ENCODE data around the gene ATP6V1B1.
A peak's percentile ranks its signal among the peaks of the same experiment; 100 is the strongest.

The ATP6V1B1 gene

DNA sequence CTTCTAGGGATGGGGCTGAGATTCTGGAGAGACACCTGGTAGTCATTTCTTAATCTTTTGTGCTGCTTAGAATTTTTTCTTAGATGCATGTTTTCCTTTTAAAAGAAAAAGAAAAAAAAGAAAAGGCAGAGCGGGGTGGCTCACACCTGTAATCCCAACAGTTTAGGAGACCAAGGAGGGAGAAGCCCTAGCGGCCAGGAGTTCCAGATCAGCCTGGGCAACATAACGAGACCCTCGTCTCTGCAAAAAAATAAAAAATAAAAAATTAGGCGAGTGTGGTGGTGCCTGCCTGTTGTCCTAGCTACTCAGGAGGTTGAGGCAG, 46.0 kb upstream of the ATP6V1B1 start:
- Histone ChIP-seq H3K4me3 (ENCODE audit: insufficient read length, low read depth) (no peak overlapping the region), H3K4me1 (ENCODE audit: insufficient read depth, insufficient read length) (no peaks in the 10 kb centered on the region), H3K9me3 (ENCODE audit: insufficient read depth, low read length) (no peaks in the 10 kb centered on the region), H3K27me3 (ENCODE audit: insufficient read depth, insufficient read length) (peaks cover 100% of the 10 kb centered on the region), H3K36me3 (ENCODE audit: insufficient read depth, insufficient read length, low read length) (no peaks in the 10 kb centered on the region), H3K9ac (ENCODE audit: insufficient read length, low read depth) (peak overlapping the region; percentile 56)
- TF ChIP-seq YY1 (IDR thresholded peaks at IDR 0.05; ENCODE audit: insufficient read depth, insufficient read length) (no peak), SUZ12 (IDR thresholded peaks at IDR 0.05; ENCODE audit: extremely low read depth, insufficient read depth, insufficient read length) (no peak), ZNF274 (IDR thresholded peaks at IDR 0.05; ENCODE audit: low read depth, low read length) (no peak)
- DNase-seq (ENCODE audit: low read depth, low spot score), result no peak

- DNase-seq (ENCODE audit: low read depth, low spot score), result no peak
- Histone ChIP-seq H3K36me3 (ENCODE audit: insufficient read depth, insufficient read length, low read length) (no peaks in the 10 kb centered on the region), H3K4me3 (ENCODE audit: insufficient read length, low read depth) (no peak overlapping the region), H3K4me1 (ENCODE audit: insufficient read depth, insufficient read length) (no peaks in the 10 kb centered on the region), H3K9ac (ENCODE audit: insufficient read length, low read depth) (no peak overlapping the region), H3K9me3 (ENCODE audit: insufficient read depth, low read length) (no peaks in the 10 kb centered on the region), H3K27me3 (ENCODE audit: insufficient read depth, insufficient read length) (peaks cover 99% of the 10 kb centered on the region)
- TF ChIP-seq ZNF274 (IDR thresholded peaks at IDR 0.05; ENCODE audit: low read depth, low read length), result no peak
- TF ChIP-seq SUZ12 (IDR thresholded peaks at IDR 0.05; ENCODE audit: extremely low read depth, insufficient read depth, insufficient read length), result no peak
- TF ChIP-seq YY1 (IDR thresholded peaks at IDR 0.05; ENCODE audit: insufficient read depth, insufficient read length), result no peak
These were observed 45.1 kb upstream of the ATP6V1B1 start for GRCh38 chr2:70890469-70891065.

DNA sequence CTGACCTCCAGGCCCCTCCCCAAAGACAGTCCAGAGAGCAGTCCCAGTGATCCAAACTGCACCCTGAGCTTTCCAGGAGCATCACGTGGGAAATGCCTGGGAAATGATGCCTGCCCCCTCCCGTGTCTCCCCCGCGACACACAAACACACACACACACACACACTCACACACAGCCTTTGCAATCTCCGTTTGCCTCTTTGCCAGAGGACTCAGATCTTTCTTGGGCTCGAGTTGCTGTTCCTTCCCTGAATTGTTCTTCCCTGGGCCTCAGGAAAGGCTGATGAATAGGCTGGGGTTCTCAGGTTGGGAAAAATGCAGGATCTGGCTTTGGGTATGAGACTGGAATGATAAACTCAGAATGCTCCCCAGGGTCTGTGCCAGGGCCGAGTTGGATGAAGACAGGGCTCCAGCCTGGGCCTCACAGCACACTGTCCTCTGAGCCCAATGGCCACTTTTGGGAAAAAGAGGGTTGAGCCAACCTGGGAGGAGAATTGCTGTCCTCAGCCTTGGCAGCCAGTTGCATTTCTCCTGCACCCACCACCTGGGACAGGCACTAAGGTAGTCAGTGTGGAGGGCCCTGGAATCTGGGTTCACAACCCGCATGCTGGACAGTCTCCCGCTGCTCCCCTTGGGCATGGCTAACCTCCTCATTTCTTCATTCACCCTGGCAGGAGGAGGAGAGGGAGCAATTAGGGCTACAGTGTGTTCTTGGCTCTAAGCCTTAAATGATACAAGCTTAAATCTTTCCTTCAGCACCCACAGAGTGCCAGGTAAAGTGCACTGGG, 43.9 kb upstream of the ATP6V1B1 start:
- no peak for DNase-seq (ENCODE audit: low read depth, low spot score)
- Histone ChIP-seq H3K4me1 (ENCODE audit: insufficient read depth, insufficient read length) (no peaks in the 10 kb centered on the region), H3K9ac (ENCODE audit: insufficient read length, low read depth) (no peak overlapping the region), H3K4me3 (ENCODE audit: insufficient read length, low read depth) (no peak overlapping the region), H3K36me3 (ENCODE audit: insufficient read depth, insufficient read length, low read length) (no peaks in the 10 kb centered on the region), H3K9me3 (ENCODE audit: insufficient read depth, low read length) (no peaks in the 10 kb centered on the region), H3K27me3 (ENCODE audit: insufficient read depth, insufficient read length) (peaks cover 99% of the 10 kb centered on the region)
- no peak for TF ChIP-seq YY1 (IDR thresholded peaks at IDR 0.05; ENCODE audit: insufficient read depth, insufficient read length)
- TF ChIP-seq SUZ12 (IDR thresholded peaks at IDR 0.05; ENCODE audit: extremely low read depth, insufficient read depth, insufficient read length), result no peak
- TF ChIP-seq ZNF274 (IDR thresholded peaks at IDR 0.05; ENCODE audit: low read depth, low read length), result no peak

- H3K4me3 ChIP-seq (ENCODE audit: insufficient read length, low read depth), result no peak overlapping the region
- no peaks in the 10 kb centered on the region for H3K4me1 ChIP-seq (ENCODE audit: insufficient read depth, insufficient read length)
- no peaks in the 10 kb centered on the region for H3K9me3 ChIP-seq (ENCODE audit: insufficient read depth, low read length)
- no peak for DNase-seq (ENCODE audit: low read depth, low spot score)
- no peaks in the 10 kb centered on the region for H3K36me3 ChIP-seq (ENCODE audit: insufficient read depth, insufficient read length, low read length)
- TF ChIP-seq ZNF274 (IDR thresholded peaks at IDR 0.05; ENCODE audit: low read depth, low read length), result no peak
- TF ChIP-seq SUZ12 (IDR thresholded peaks at IDR 0.05; ENCODE audit: extremely low read depth, insufficient read depth, insufficient read length), result no peak
- TF ChIP-seq YY1 (IDR thresholded peaks at IDR 0.05; ENCODE audit: insufficient read depth, insufficient read length), result no peak
- peaks cover 99% of the 10 kb centered on the region for H3K27me3 ChIP-seq (ENCODE audit: insufficient read depth, insufficient read length)
- no peak overlapping the region for H3K9ac ChIP-seq (ENCODE audit: insufficient read length, low read depth)
These were observed 43.0 kb upstream of the ATP6V1B1 start for GRCh38 chr2:70892750-70893149.

DNA sequence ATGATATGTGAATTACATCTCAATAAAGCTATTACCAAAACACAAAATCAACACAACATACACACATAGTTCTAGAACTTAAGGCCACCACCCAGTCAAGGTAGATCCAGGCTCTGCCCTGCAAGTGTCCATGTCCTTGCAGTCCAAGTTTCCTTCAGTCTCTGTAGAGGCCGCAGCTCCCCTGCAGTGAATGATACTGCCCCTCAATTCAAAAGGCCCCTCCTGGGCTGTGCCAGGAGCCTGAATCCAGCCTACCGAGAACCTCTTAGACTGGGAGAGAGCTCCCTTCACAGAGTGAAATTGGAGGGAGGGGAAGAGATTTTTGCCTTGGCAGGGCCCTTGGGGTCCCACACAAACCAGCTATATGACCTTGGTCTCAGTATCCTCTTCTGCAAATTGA, 42.5 kb upstream of the ATP6V1B1 start:
- H3K27me3 ChIP-seq (ENCODE audit: insufficient read depth, insufficient read length), result peaks cover 99% of the 10 kb centered on the region

GRCh38 chr2:70894765-70895164, 40.9 kb upstream of the ATP6V1B1 start:
- Histone ChIP-seq H3K9me3 (ENCODE audit: insufficient read depth, low read length) (no peaks in the 10 kb centered on the region), H3K36me3 (ENCODE audit: insufficient read depth, insufficient read length, low read length) (no peaks in the 10 kb centered on the region), H3K27me3 (ENCODE audit: insufficient read depth, insufficient read length) (peaks cover 99% of the 10 kb centered on the region), H3K4me1 (ENCODE audit: insufficient read depth, insufficient read length) (no peaks in the 10 kb centered on the region), H3K4me3 (ENCODE audit: insufficient read length, low read depth) (no peak overlapping the region), H3K9ac (ENCODE audit: insufficient read length, low read depth) (no peak overlapping the region)
- DNase-seq (ENCODE audit: low read depth, low spot score), result no peak
- TF ChIP-seq SUZ12 (IDR thresholded peaks at IDR 0.05; ENCODE audit: extremely low read depth, insufficient read depth, insufficient read length) (no peak), ZNF274 (IDR thresholded peaks at IDR 0.05; ENCODE audit: low read depth, low read length) (no peak), YY1 (IDR thresholded peaks at IDR 0.05; ENCODE audit: insufficient read depth, insufficient read length) (no peak)

More for the DNA sequence above, 42.5 kb upstream of the ATP6V1B1 start:
- Histone ChIP-seq H3K4me1 (ENCODE audit: insufficient read depth, insufficient read length) (no peaks in the 10 kb centered on the region), H3K36me3 (ENCODE audit: insufficient read depth, insufficient read length, low read length) (no peaks in the 10 kb centered on the region), H3K4me3 (ENCODE audit: insufficient read length, low read depth) (no peak overlapping the region), H3K9ac (ENCODE audit: insufficient read length, low read depth) (no peak overlapping the region), H3K9me3 (ENCODE audit: insufficient read depth, low read length) (no peaks in the 10 kb centered on the region)
- no peak for DNase-seq (ENCODE audit: low read depth, low spot score)
- no peak for TF ChIP-seq SUZ12 (IDR thresholded peaks at IDR 0.05; ENCODE audit: extremely low read depth, insufficient read depth, insufficient read length)
- TF ChIP-seq ZNF274 (IDR thresholded peaks at IDR 0.05; ENCODE audit: low read depth, low read length), result no peak
- no peak for TF ChIP-seq YY1 (IDR thresholded peaks at IDR 0.05; ENCODE audit: insufficient read depth, insufficient read length)

DNA sequence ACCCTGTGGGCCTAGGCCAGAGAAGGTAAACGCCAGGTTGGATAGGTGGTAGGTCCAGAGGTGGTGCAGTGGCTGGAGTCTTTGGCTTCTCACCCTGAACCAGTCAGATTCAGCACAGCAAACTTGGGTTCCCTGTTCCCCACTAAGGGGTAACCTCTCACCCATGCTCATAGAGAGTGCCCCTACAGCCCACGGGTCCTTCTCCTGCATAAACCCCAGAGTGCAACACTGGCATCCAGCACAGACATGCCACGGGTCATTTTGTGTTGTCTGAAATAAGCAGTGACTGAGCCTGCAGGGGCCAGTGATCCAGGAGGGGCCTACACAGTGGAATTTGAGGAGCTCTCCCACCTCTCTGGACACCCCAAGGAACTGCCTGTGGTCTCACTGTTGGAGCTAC, 40.5 kb upstream of the ATP6V1B1 start:
- H3K27me3 ChIP-seq (ENCODE audit: insufficient read depth, insufficient read length), result peaks cover 95% of the 10 kb centered on the region
- TF ChIP-seq SUZ12 (IDR thresholded peaks at IDR 0.05; ENCODE audit: extremely low read depth, insufficient read depth, insufficient read length) (no peak), ZNF274 (IDR thresholded peaks at IDR 0.05; ENCODE audit: low read depth, low read length) (no peak)
- no peak for DNase-seq (ENCODE audit: low read depth, low spot score)
- no peak overlapping the region for H3K4me3 ChIP-seq (ENCODE audit: insufficient read length, low read depth)
- H3K9me3 ChIP-seq (ENCODE audit: insufficient read depth, low read length), result no peaks in the 10 kb centered on the region
- no peaks in the 10 kb centered on the region for H3K4me1 ChIP-seq (ENCODE audit: insufficient read depth, insufficient read length)
- no peak overlapping the region for H3K9ac ChIP-seq (ENCODE audit: insufficient read length, low read depth)
- H3K36me3 ChIP-seq (ENCODE audit: insufficient read depth, insufficient read length, low read length), result no peaks in the 10 kb centered on the region
